Measurements from ENCODE around the gene NEK3.

Gene NEK3

GRCh38 chr13:52155177-52155576 lies 4.2 kb downstream of the NEK3 start:
- no peaks in the 10 kb centered on the region for H3K36me3 ChIP-seq (ENCODE audit: control insufficient read depth, insufficient read depth, low read length)
- no peak overlapping the region for H3K27ac ChIP-seq
- H3K9me3 ChIP-seq (ENCODE audit: control insufficient read depth, low read length), result no peaks in the 10 kb centered on the region
- no peak overlapping the region for H2AFZ ChIP-seq
- no peak overlapping the region for H3K4me3 ChIP-seq (ENCODE audit: low read depth, low read length)
- H3K79me2 ChIP-seq, result no peaks in the 10 kb centered on the region
- no peak for TF ChIP-seq CTCF (IDR thresholded peaks at IDR 0.05)
- no peaks in the 10 kb centered on the region for H3K4me1 ChIP-seq
- H3K4me2 ChIP-seq (ENCODE audit: low read length), result no peak overlapping the region
- H3K9ac ChIP-seq, result no peak overlapping the region
- H3K27me3 ChIP-seq (ENCODE audit: control insufficient read depth, insufficient read depth, low read length), result no peaks in the 10 kb centered on the region

GRCh38 chr13:52147225-52147624 lies 12.2 kb downstream of the NEK3 start:
- TF ChIP-seq CTCF (IDR thresholded peaks at IDR 0.05), result no peak
- Histone ChIP-seq H3K36me3 (ENCODE audit: control insufficient read depth, insufficient read depth, low read length) (no peaks in the 10 kb centered on the region), H3K4me1 (no peaks in the 10 kb centered on the region), H3K27ac (no peak overlapping the region), H3K4me3 (ENCODE audit: low read depth, low read length) (no peak overlapping the region), H3K4me2 (ENCODE audit: low read length) (no peak overlapping the region), H3K27me3 (ENCODE audit: control insufficient read depth, insufficient read depth, low read length) (no peaks in the 10 kb centered on the region), H3K9me3 (ENCODE audit: control insufficient read depth, low read length) (no peaks in the 10 kb centered on the region), H3K79me2 (no peaks in the 10 kb centered on the region), H3K9ac (no peak overlapping the region), H2AFZ (no peak overlapping the region)

- H3K79me2 ChIP-seq, result no peaks in the 10 kb centered on the region
- H3K36me3 ChIP-seq (ENCODE audit: control insufficient read depth, insufficient read depth, low read length), result no peaks in the 10 kb centered on the region
- no peaks in the 10 kb centered on the region for H3K27me3 ChIP-seq (ENCODE audit: control insufficient read depth, insufficient read depth, low read length)
- H3K9me3 ChIP-seq (ENCODE audit: control insufficient read depth, low read length), result no peaks in the 10 kb centered on the region
- no peak for TF ChIP-seq CTCF (IDR thresholded peaks at IDR 0.05)
- H3K4me3 ChIP-seq (ENCODE audit: low read depth, low read length), result no peak overlapping the region
- no peak overlapping the region for H3K9ac ChIP-seq
- no peak overlapping the region for H3K4me2 ChIP-seq (ENCODE audit: low read length)
- no peaks in the 10 kb centered on the region for H3K4me1 ChIP-seq
- H2AFZ ChIP-seq, result no peak overlapping the region
- no peak overlapping the region for H3K27ac ChIP-seq
These were observed 18.1 kb downstream of the NEK3 start for GRCh38 chr13:52141299-52141698.

- no peaks in the 10 kb centered on the region for H3K4me1 ChIP-seq
- no peaks in the 10 kb centered on the region for H3K9me3 ChIP-seq (ENCODE audit: control insufficient read depth, low read length)
- no peak overlapping the region for H2AFZ ChIP-seq
- H3K27ac ChIP-seq, result no peak overlapping the region
- no peaks in the 10 kb centered on the region for H3K36me3 ChIP-seq (ENCODE audit: control insufficient read depth, insufficient read depth, low read length)
- no peak overlapping the region for H3K9ac ChIP-seq
- no peak for TF ChIP-seq CTCF (IDR thresholded peaks at IDR 0.05)
- H3K79me2 ChIP-seq, result no peaks in the 10 kb centered on the region
- no peak overlapping the region for H3K4me2 ChIP-seq (ENCODE audit: low read length)
- H3K4me3 ChIP-seq (ENCODE audit: low read depth, low read length), result no peak overlapping the region
- H3K27me3 ChIP-seq (ENCODE audit: control insufficient read depth, insufficient read depth, low read length), result no peaks in the 10 kb centered on the region
These were observed 21.9 kb downstream of the NEK3 start for GRCh38 chr13:52137489-52137888.

- H3K4me1 ChIP-seq, result no peaks in the 10 kb centered on the region
- H2AFZ ChIP-seq, result no peak overlapping the region
- H3K36me3 ChIP-seq (ENCODE audit: control insufficient read depth, insufficient read depth, low read length), result no peaks in the 10 kb centered on the region
- no peak overlapping the region for H3K4me2 ChIP-seq (ENCODE audit: low read length)
- no peaks in the 10 kb centered on the region for H3K79me2 ChIP-seq
- H3K27me3 ChIP-seq (ENCODE audit: control insufficient read depth, insufficient read depth, low read length), result no peaks in the 10 kb centered on the region
- no peaks in the 10 kb centered on the region for H3K9me3 ChIP-seq (ENCODE audit: control insufficient read depth, low read length)
- no peak overlapping the region for H3K27ac ChIP-seq
- no peak for TF ChIP-seq CTCF (IDR thresholded peaks at IDR 0.05)
- no peak overlapping the region for H3K9ac ChIP-seq
- no peak overlapping the region for H3K4me3 ChIP-seq (ENCODE audit: low read depth, low read length)
These were observed 22.6 kb downstream of the NEK3 start for GRCh38 chr13:52136763-52137162.
